WTC11 (cell line): ENCODE measurements around the gene RUFY3. TPM values are rescaled to one million over a fixed set of nuclear protein-coding genes. Genes with fewer than 3 reads are reported as not detected.

Source experiments
- ATAC-seq: fragments of 200-7000 bp; cut with Tn5 transposase; 2 replicates; pipeline ENCODE4 v1.10.0; 2021; ENCODE audit warnings: mild to moderate bottlenecking, moderate library complexity
- CTCF ChIA-PET: fragments of 300-600 bp; sonication (Branson Sonifier 250); formaldehyde crosslinking; loops from one replicate; lab custom pipeline; 2021; ENCODE audit warnings: antibody characterized with exemption; lab: Charles Lee
- POLR2A ChIA-PET: fragments of 350-600 bp; sonication (Branson Sonifier 250); formaldehyde crosslinking; loops from one replicate; lab custom pipeline; 2021; ENCODE audit warnings: antibody characterized with exemption; lab: Charles Lee
- DNase-seq: peaks from one replicate; pipeline ENCODE4 v3.0.0; 2021; ENCODE audit warnings: low spot score
- H3K27ac Mint-ChIP-seq: 2 replicates; pipeline ENCODE4 v1.8.0; 2021; ENCODE audit warnings: mixed read lengths
- H3K27me3 Mint-ChIP-seq: 2 replicates; pipeline ENCODE4 v1.8.0; 2021; ENCODE audit warnings: low read depth, mild to moderate bottlenecking, moderate library complexity, mixed read lengths
- H3K36me3 Mint-ChIP-seq: 2 replicates; pipeline ENCODE4 v1.8.0; 2021; ENCODE audit warnings: mixed read lengths
- H3K4me1 Mint-ChIP-seq: 2 replicates; pipeline ENCODE4 v1.8.0; 2022; ENCODE audit warnings: mixed read lengths
- H3K4me3 Mint-ChIP-seq: 2 replicates; pipeline ENCODE4 v1.8.0; 2021; ENCODE audit warnings: mild to moderate bottlenecking, moderate library complexity, mixed read lengths
- H3K9me3 Mint-ChIP-seq: 2 replicates; pipeline ENCODE4 v1.8.0; 2021; ENCODE audit warnings: mixed read lengths
- ATF1 ChIP-seq: sonication (generic); formaldehyde crosslinking; IDR thresholded peaks from 2 replicates; pipeline ENCODE4 v1.8.1; 2023; ENCODE audit warnings: mild to moderate bottlenecking, moderate library complexity, missing genetic modification reagents
- CBFB ChIP-seq: sonication (generic); formaldehyde crosslinking; IDR thresholded peaks from 2 replicates; pipeline ENCODE4 v1.8.1; 2022; ENCODE audit warnings: mild to moderate bottlenecking, low read depth, missing genetic modification reagents
- CTCF ChIP-seq: fragments of 200-600 bp; IDR thresholded peaks from 2 replicates; pipeline ENCODE4 v1.8.0; 2022; ENCODE audit warnings: antibody characterized with exemption
- E2F4 ChIP-seq: sonication (generic); formaldehyde crosslinking; IDR thresholded peaks from 2 replicates; pipeline ENCODE4 v1.8.1; 2022; ENCODE audit warnings: low read depth, mild to moderate bottlenecking, moderate library complexity, missing genetic modification reagents, borderline replicate concordance
- ELF4 ChIP-seq: sonication (generic); formaldehyde crosslinking; IDR thresholded peaks from 2 replicates; pipeline ENCODE4 v1.8.1; 2022; ENCODE audit warnings: low read depth, mild to moderate bottlenecking, moderate library complexity, missing genetic modification reagents
- FOXP1 ChIP-seq: sonication (generic); formaldehyde crosslinking; IDR thresholded peaks from 2 replicates; pipeline ENCODE4 v1.8.0; 2022; ENCODE audit warnings: missing genetic modification reagents, mild to moderate bottlenecking, moderate library complexity, borderline replicate concordance
- IRF2 ChIP-seq: sonication (generic); formaldehyde crosslinking; IDR thresholded peaks from 2 replicates; pipeline ENCODE4 v1.8.0; 2022; ENCODE audit warnings: low read depth, missing genetic modification reagents, borderline replicate concordance
- JUN ChIP-seq: sonication (generic); formaldehyde crosslinking; IDR thresholded peaks from 2 replicates; pipeline ENCODE4 v1.8.0; 2023; ENCODE audit warnings: mild to moderate bottlenecking, missing genetic modification reagents
- MXD4 ChIP-seq: fragments of 250-450 bp; sonication (Bioruptor Pico); IDR thresholded peaks from 2 replicates; pipeline ENCODE4 v1.8.0; 2021; ENCODE audit warnings: mild to moderate bottlenecking, moderate library complexity, borderline replicate concordance
- NFATC4 ChIP-seq: fragments of 250-450 bp; sonication (Bioruptor Pico); IDR thresholded peaks from 2 replicates; pipeline ENCODE4 v1.9.0; 2021; ENCODE audit warnings: mild to moderate bottlenecking
- NFE2L1 ChIP-seq: sonication (generic); formaldehyde crosslinking; IDR thresholded peaks from 2 replicates; pipeline ENCODE4 v1.8.1; 2023; ENCODE audit warnings: missing genetic modification reagents
- RORB ChIP-seq: fragments of 250-450 bp; sonication (Bioruptor Pico); IDR thresholded peaks from 2 replicates; pipeline ENCODE4 v1.9.0; 2021; ENCODE audit warnings: mild to moderate bottlenecking
- TP53 ChIP-seq: sonication (generic); formaldehyde crosslinking; IDR thresholded peaks from 2 replicates; pipeline ENCODE4 v1.8.1; 2023; ENCODE audit warnings: mild to moderate bottlenecking, missing genetic modification reagents
- USF2 ChIP-seq: sonication (generic); formaldehyde crosslinking; IDR thresholded peaks from 2 replicates; pipeline ENCODE4 v1.8.1; 2023; ENCODE audit warnings: mild to moderate bottlenecking, missing genetic modification reagents, moderate library complexity
- ZMAT4 ChIP-seq: fragments of 250-450 bp; sonication (Bioruptor Pico); IDR thresholded peaks from 2 replicates; pipeline ENCODE4 v1.9.0; 2021; ENCODE audit warnings: mild to moderate bottlenecking
- ZNF138 ChIP-seq: sonication (generic); formaldehyde crosslinking; conservative IDR thresholded peaks from 2 replicates; pipeline ENCODE4 v1.8.1; 2022; ENCODE audit warnings: mild to moderate bottlenecking, moderate library complexity, missing genetic modification reagents
- ZNF232 ChIP-seq: sonication (generic); formaldehyde crosslinking; IDR thresholded peaks from 2 replicates; pipeline ENCODE4 v1.8.0; 2022; ENCODE audit warnings: mild to moderate bottlenecking, missing genetic modification reagents
- ZNF317 ChIP-seq: sonication (generic); formaldehyde crosslinking; IDR thresholded peaks from 2 replicates; pipeline ENCODE4 v1.8.1; 2023; ENCODE audit warnings: low read depth, mild to moderate bottlenecking, moderate library complexity, missing genetic modification reagents, borderline replicate concordance
- total RNA-seq: library from RNA; stranded (reverse); gene quantifications from 3 replicates; pipeline ENCODE4 v1.2.3, GENCODE V29; 2021
- TF ChIP-seq, protein P1 (sequence below): sonication (generic); formaldehyde crosslinking; IDR thresholded peaks from 2 replicates; pipeline ENCODE4 v1.8.0; 2023; ENCODE audit warnings: missing genetic modification reagents, mild to moderate bottlenecking, borderline replicate concordance
- TF ChIP-seq, protein P2 (sequence below): fragments of 250-450 bp; sonication (Bioruptor Pico); IDR thresholded peaks from 2 replicates; pipeline ENCODE4 v1.9.0; 2021; ENCODE audit warnings: moderate library complexity, mild to moderate bottlenecking, inconsistent platforms, borderline replicate concordance
- TF ChIP-seq, protein P3 (sequence below): sonication (generic); formaldehyde crosslinking; IDR thresholded peaks from 2 replicates; pipeline ENCODE4 v1.8.0; 2022; ENCODE audit warnings: mild to moderate bottlenecking, missing genetic modification reagents

Gene RUFY3
- total RNA-seq, 1 experiment from 2014 or later, result 49.0 TPM

GRCh38 chr4:70842761-70843435 lies 121.1 kb downstream of the RUFY3 start (continued):
- TF ChIP-seq USF2 (CRISPR knock-in tag) (no peak), IRF2 (CRISPR knock-in tag) (no peak), E2F4 (CRISPR knock-in tag) (no peak), ZMAT4 (CRISPR knock-in tag) (no peak)

- no peak overlapping the region for H3K27ac Mint-ChIP-seq
Observed at GRCh38 chr4:70844180-70844579, 122.4 kb downstream of the RUFY3 start.

GRCh38 chr4:70849291-70849690 lies 127.5 kb downstream of the RUFY3 start:
- H3K4me1 Mint-ChIP-seq, result no peaks in the 10 kb centered on the region
- ATAC-seq (no peak), DNase-seq (no peak)
- H3K9me3 Mint-ChIP-seq, result no peaks in the 10 kb centered on the region
- CTCF ChIA-PET, result no interaction called here
- H3K4me3 Mint-ChIP-seq, result no peak overlapping the region
- TF ChIP-seq JUN (CRISPR knock-in tag) (no peak), RORB (CRISPR knock-in tag) (no peak), ZNF232 (CRISPR knock-in tag) (no peak), ZNF138 (CRISPR knock-in tag) (no peak), NFATC4 (CRISPR knock-in tag) (no peak)
- TF ChIP-seq, protein P1, sequence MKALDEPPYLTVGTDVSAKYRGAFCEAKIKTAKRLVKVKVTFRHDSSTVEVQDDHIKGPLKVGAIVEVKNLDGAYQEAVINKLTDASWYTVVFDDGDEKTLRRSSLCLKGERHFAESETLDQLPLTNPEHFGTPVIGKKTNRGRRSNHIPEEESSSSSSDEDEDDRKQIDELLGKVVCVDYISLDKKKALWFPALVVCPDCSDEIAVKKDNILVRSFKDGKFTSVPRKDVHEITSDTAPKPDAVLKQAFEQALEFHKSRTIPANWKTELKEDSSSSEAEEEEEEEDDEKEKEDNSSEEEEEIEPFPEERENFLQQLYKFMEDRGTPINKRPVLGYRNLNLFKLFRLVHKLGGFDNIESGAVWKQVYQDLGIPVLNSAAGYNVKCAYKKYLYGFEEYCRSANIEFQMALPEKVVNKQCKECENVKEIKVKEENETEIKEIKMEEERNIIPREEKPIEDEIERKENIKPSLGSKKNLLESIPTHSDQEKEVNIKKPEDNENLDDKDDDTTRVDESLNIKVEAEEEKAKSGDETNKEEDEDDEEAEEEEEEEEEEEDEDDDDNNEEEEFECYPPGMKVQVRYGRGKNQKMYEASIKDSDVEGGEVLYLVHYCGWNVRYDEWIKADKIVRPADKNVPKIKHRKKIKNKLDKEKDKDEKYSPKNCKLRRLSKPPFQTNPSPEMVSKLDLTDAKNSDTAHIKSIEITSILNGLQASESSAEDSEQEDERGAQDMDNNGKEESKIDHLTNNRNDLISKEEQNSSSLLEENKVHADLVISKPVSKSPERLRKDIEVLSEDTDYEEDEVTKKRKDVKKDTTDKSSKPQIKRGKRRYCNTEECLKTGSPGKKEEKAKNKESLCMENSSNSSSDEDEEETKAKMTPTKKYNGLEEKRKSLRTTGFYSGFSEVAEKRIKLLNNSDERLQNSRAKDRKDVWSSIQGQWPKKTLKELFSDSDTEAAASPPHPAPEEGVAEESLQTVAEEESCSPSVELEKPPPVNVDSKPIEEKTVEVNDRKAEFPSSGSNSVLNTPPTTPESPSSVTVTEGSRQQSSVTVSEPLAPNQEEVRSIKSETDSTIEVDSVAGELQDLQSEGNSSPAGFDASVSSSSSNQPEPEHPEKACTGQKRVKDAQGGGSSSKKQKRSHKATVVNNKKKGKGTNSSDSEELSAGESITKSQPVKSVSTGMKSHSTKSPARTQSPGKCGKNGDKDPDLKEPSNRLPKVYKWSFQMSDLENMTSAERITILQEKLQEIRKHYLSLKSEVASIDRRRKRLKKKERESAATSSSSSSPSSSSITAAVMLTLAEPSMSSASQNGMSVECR (CRISPR knock-in tag), result no peak
- TF ChIP-seq, protein P2, sequence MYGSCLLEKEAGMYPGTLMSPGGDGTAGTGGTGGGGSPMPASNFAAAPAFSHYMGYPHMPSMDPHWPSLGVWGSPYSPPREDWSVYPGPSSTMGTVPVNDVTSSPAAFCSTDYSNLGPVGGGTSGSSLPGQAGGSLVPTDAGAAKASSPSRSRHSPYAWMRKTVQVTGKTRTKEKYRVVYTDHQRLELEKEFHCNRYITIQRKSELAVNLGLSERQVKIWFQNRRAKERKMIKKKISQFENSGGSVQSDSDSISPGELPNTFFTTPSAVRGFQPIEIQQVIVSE (CRISPR knock-in tag), result no peak
- H3K36me3 Mint-ChIP-seq, result no peaks in the 10 kb centered on the region
- H3K27me3 Mint-ChIP-seq, result no peaks in the 10 kb centered on the region
- H3K27ac Mint-ChIP-seq, result no peak overlapping the region
- POLR2A ChIA-PET, result no interaction called here

More at GRCh38 chr4:70844180-70844579, 122.4 kb downstream of the RUFY3 start:
- DNase-seq (no peak), ATAC-seq (no peak)
- ChIA-PET POLR2A (interaction anchor here (0.8 kb wide), 1 partner anchor 147 kb away, joined by 4 read pairs; no protein-coding TSS in a partner anchor), CTCF (no interaction called here)
- Mint-ChIP-seq H3K4me1 (peaks cover 10% of the 10 kb centered on the region), H3K9me3 (no peaks in the 10 kb centered on the region), H3K27me3 (no peaks in the 10 kb centered on the region), H3K36me3 (no peaks in the 10 kb centered on the region), H3K4me3 (no peak overlapping the region)
- TF ChIP-seq MXD4 (CRISPR knock-in tag) (no peak), ZNF138 (CRISPR knock-in tag) (no peak), ZNF317 (CRISPR knock-in tag) (no peak), NFE2L1 (no peak), RORB (CRISPR knock-in tag) (no peak), ATF1 (no peak), CBFB (CRISPR knock-in tag) (no peak), ELF4 (CRISPR knock-in tag) (no peak), TP53 (CRISPR knock-in tag) (no peak), CTCF (no peak), FOXP1 (no peak), ZNF232 (CRISPR knock-in tag) (no peak)
- TF ChIP-seq, protein P3, sequence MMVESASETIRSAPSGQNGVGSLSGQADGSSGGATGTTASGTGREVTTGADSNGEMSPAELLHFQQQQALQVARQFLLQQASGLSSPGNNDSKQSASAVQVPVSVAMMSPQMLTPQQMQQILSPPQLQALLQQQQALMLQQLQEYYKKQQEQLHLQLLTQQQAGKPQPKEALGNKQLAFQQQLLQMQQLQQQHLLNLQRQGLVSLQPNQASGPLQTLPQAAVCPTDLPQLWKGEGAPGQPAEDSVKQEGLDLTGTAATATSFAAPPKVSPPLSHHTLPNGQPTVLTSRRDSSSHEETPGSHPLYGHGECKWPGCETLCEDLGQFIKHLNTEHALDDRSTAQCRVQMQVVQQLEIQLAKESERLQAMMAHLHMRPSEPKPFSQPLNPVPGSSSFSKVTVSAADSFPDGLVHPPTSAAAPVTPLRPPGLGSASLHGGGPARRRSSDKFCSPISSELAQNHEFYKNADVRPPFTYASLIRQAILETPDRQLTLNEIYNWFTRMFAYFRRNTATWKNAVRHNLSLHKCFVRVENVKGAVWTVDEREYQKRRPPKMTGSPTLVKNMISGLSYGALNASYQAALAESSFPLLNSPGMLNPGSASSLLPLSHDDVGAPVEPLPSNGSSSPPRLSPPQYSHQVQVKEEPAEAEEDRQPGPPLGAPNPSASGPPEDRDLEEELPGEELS (CRISPR knock-in tag), result no peak
